GM12801 (cell line): ENCODE data around the gene EFCAB14.

Source experiments
- CTCF ChIP-seq: IDR thresholded peaks from one replicate; pipeline ENCODE4 v1.5.1; 2011; ENCODE audit warnings: control low read depth; ENCODE audit not compliant: insufficient read length; ENCODE audit errors: extremely low read depth

Gene EFCAB14

DNA sequence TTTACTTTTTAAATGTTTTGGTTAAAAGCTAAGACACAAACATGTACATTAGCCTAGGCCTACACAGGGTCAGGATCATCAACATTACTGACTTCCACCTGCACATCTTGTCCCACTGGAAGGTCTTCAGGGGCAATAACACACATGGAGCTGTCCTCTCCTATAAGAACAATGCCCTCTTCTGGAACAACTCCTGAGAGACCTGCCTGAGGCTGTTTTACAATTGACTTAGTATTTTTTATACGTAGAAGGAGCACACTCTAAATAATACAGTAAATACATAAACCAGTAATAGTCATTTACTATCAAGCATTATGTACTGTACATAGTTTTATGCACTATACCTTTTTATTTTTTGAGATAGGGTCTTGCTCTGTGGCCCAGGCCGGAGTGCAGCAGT lies 88.2 kb downstream of the EFCAB14 start:
- TF ChIP-seq CTCF, result no peak
